ENCODE data around the gene FBXO44. TPM values are rescaled to one million over a fixed set of nuclear protein-coding genes. Genes with fewer than 3 reads are reported as not detected.

The FBXO44 gene
- total RNA-seq, 1 donor from 2014 or later = 24.8 TPM

DNA sequence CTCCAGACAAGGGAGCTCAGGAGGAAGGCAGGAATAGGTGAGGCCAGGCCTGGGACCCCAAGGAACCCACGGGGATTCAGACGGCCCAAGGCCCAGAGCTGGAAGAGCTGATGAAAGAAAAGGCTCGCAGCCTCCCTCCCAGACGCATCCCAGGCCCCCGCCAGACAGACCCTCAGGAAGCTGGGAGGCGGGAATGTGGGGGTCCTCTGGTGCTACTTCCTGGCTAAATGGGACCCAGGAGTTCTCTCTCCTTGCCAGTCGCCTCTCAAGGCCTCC lies 878 bp upstream of the FBXO44 start:
- H3K27ac Mint-ChIP-seq = no peak overlapping the region
- H3K4me1 Mint-ChIP-seq (ENCODE audit: unreplicated experiment) = no peaks in the 10 kb centered on the region
- H3K9me3 Mint-ChIP-seq = no peaks in the 10 kb centered on the region
- no peak for DNase-seq (ENCODE audit: extremely low spot score, unreplicated experiment)
- no peaks in the 10 kb centered on the region for H3K36me3 Mint-ChIP-seq
- peaks cover 33% of the 10 kb centered on the region for H3K27me3 Mint-ChIP-seq
- TF ChIP-seq, protein P1, sequence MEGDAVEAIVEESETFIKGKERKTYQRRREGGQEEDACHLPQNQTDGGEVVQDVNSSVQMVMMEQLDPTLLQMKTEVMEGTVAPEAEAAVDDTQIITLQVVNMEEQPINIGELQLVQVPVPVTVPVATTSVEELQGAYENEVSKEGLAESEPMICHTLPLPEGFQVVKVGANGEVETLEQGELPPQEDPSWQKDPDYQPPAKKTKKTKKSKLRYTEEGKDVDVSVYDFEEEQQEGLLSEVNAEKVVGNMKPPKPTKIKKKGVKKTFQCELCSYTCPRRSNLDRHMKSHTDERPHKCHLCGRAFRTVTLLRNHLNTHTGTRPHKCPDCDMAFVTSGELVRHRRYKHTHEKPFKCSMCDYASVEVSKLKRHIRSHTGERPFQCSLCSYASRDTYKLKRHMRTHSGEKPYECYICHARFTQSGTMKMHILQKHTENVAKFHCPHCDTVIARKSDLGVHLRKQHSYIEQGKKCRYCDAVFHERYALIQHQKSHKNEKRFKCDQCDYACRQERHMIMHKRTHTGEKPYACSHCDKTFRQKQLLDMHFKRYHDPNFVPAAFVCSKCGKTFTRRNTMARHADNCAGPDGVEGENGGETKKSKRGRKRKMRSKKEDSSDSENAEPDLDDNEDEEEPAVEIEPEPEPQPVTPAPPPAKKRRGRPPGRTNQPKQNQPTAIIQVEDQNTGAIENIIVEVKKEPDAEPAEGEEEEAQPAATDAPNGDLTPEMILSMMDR (conservative IDR thresholded peaks at IDR 0.05) = no peak
- peak overlapping the region; percentile 75 for H3K4me3 Mint-ChIP-seq

DNA sequence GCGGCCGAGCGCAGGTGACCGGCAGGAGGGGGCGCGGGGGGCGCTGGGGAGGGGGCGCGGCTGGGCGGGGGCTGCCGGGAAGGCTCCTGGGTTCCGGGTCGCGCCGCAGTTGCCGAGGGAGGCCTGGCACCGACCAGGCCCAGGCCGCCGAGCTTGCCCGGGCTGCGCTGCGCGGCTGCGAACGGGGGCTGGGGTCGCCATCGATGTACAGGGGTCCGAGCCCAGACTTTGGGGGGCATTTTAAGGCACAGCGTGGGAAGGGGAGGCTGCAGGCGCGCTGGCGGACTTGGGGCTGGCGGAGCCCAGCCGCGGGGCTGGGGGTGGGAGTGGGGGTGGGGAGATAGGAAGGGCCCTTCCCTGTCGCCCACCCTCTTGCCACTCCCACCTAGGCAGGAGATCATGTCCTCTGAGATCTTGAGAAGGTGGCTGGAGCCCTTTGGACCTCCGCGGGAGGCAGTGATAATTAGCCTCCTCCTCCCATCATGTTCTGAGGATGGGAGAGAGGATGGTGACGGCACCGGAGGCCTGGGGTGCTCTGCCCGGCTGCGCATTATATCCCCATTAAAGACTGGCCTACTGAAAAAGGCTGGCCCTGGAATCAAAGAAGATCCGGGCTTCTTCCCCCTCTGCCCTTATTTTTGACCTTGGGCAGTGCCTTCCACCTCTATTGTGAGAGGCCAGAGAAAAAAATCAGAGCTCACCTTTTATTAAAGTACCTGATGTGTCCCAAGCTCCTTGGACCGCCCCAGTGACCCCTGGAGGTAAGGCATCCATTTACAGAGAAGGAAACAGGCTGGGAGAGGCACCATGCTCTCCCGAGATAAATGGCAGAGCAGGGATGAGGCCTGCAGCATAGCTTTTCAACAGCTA lies 497 bp downstream of the FBXO44 start:
- no peaks in the 10 kb centered on the region for H3K4me1 Mint-ChIP-seq (ENCODE audit: unreplicated experiment)
- no peak for DNase-seq (ENCODE audit: extremely low spot score, unreplicated experiment)
- H3K27me3 Mint-ChIP-seq = peaks cover 23% of the 10 kb centered on the region
- H3K4me3 Mint-ChIP-seq = peak overlapping the region; percentile 79
- no peaks in the 10 kb centered on the region for H3K36me3 Mint-ChIP-seq
- TF ChIP-seq, protein P1 (conservative IDR thresholded peaks at IDR 0.05) = no peak
- no peaks in the 10 kb centered on the region for H3K9me3 Mint-ChIP-seq
- H3K27ac Mint-ChIP-seq = no peak overlapping the region

DNA sequence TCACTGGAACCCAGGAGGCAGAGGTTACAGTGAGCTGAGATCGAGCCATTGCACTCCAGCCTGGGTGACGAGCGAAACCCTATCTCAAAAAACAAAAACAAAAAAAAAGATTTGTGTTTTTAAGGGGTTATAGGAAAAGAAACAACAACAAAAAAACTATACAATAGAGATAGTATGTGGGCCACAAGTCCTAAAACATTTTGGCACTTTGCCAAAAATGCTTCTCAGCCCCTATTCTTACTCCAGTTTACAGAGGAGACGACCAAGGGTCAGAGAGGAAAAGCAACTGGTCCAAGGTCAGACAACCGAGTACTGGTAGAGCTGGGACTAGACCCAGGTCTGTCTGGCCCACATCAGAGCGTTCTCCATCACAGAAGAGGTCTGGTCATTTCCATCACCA lies 3.0 kb downstream of the FBXO44 start:
- TF ChIP-seq, protein P1 (conservative IDR thresholded peaks at IDR 0.05) = no peak
- Mint-ChIP-seq H3K4me1 (ENCODE audit: unreplicated experiment) (no peaks in the 10 kb centered on the region), H3K4me3 (no peak overlapping the region), H3K36me3 (no peaks in the 10 kb centered on the region), H3K27ac (no peak overlapping the region), H3K27me3 (peaks cover 6% of the 10 kb centered on the region), H3K9me3 (no peaks in the 10 kb centered on the region)
- DNase-seq (ENCODE audit: extremely low spot score, unreplicated experiment) = no peak

DNA sequence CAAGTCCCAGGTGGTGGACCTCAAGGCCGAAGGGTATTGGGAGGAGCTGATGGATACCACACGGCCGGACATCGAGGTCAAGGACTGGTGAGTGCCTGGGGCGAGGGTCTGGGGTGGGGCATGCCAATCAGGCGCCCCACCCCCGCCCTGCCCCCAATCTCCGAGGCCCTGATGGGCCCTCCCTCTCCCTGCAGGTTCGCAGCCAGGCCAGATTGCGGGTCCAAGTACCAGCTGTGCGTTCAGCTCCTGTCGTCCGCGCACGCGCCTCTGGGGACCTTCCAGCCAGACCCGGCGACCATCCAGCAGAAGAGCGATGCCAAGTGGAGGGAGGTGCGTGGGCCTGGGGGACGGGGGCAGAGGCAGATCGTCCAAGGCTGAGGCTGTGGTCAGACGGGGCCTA lies 3.9 kb downstream of the FBXO44 start:
- no peaks in the 10 kb centered on the region for H3K4me1 Mint-ChIP-seq (ENCODE audit: unreplicated experiment)
- no peak overlapping the region for H3K4me3 Mint-ChIP-seq
- H3K27ac Mint-ChIP-seq = no peak overlapping the region
- DNase-seq (ENCODE audit: extremely low spot score, unreplicated experiment) = no peak
- TF ChIP-seq, protein P1 (conservative IDR thresholded peaks at IDR 0.05) = no peak
- H3K27me3 Mint-ChIP-seq = no peaks in the 10 kb centered on the region
- no peaks in the 10 kb centered on the region for H3K9me3 Mint-ChIP-seq
- no peaks in the 10 kb centered on the region for H3K36me3 Mint-ChIP-seq

DNA sequence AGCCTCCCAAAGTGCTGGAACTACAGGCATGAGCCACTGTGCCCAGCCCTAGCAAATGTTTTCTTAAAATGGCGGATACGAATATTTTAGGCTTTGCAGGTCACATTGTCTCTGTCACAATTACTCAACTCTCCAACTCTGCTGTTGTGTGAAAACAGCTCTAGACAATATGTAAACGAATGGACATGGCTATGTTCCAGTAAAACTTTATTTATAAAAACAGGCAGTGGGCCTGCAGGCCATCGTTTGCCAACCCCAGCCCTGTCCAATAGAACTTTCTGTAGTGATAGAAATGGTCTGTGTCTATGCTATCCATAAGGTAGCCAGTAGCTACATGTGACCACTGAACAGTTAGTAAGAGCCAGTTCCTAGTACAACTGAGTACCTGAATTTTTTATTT lies 5.1 kb downstream of the FBXO44 start:
- TF ChIP-seq, protein P1 (conservative IDR thresholded peaks at IDR 0.05) = no peak
- no peaks in the 10 kb centered on the region for H3K9me3 Mint-ChIP-seq
- H3K4me3 Mint-ChIP-seq = no peak overlapping the region
- H3K36me3 Mint-ChIP-seq = no peaks in the 10 kb centered on the region
- H3K27me3 Mint-ChIP-seq = no peaks in the 10 kb centered on the region
- no peaks in the 10 kb centered on the region for H3K4me1 Mint-ChIP-seq (ENCODE audit: unreplicated experiment)
- no peak for DNase-seq (ENCODE audit: extremely low spot score, unreplicated experiment)
- H3K27ac Mint-ChIP-seq = no peak overlapping the region

Data from type B pancreatic cell (in vitro differentiated cells).